Stomach (tissue), 4 donors: Measurements from ENCODE around the gene PER1.

Experiments used
- CTCF ChIP-seq, 7 experiments: fragments of 450-650 bp in 4 of 7; fragments of 200-600 bp in 3 of 7; sonication (generic) in 3 of 7; IDR thresholded peaks; one replicate each; pipeline ENCODE4 v1.5.1; 2016 to 2019; ENCODE audit warnings: antibody characterized with exemption in 7 of 7, control low read depth in 2 of 7, mild to moderate bottlenecking in 1 of 7
- EP300 ChIP-seq: sonication (generic); formaldehyde crosslinking; IDR thresholded peaks from one replicate; pipeline ENCODE4 v1.6.1; 2017; ENCODE audit warnings: antibody characterized with exemption
- POLR2A ChIP-seq, 4 donors: fragments of 450-650 bp; IDR thresholded peaks; one replicate each; pipeline ENCODE4 v1.6.1; 2016; ENCODE audit warnings: antibody characterized with exemption in 4 of 4, control low read depth in 2 of 4, mild to moderate bottlenecking in 1 of 4, moderate library complexity in 1 of 4
- POLR2AphosphoS5 ChIP-seq, 3 donors: sonication (generic); formaldehyde crosslinking; IDR thresholded peaks; one replicate each; pipeline ENCODE4 v1.6.1; 2016; ENCODE audit warnings: antibody characterized with exemption in 3 of 3

DNA sequence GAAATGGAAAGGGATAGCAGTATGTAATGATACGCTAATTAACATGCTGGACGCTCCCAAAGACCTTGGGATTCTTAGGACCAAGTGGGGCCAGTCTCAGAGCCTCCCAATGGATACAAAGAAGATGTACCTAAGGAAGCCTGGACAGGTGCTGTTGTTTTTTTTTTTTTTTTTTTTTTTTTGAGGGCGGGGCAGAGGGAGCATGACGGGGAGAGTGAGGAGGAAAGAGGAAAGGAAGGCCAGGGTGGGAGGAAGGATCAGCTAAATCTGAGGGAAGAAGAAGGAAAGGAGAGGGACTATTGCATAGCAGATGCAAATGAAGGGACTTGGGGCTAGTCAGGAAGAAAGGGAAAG, 8.0 kb upstream of the PER1 start:
- no peak for TF ChIP-seq CTCF (IDR thresholded peaks at IDR 0.05)
- TF ChIP-seq EP300, result no peak
- TF ChIP-seq POLR2AphosphoS5 (IDR thresholded peaks at IDR 0.05), result no peak
- no peak for TF ChIP-seq POLR2A (IDR thresholded peaks at IDR 0.05)
